Measurements from ENCODE around the gene DDRGK1.

DDRGK1 gene

DNA sequence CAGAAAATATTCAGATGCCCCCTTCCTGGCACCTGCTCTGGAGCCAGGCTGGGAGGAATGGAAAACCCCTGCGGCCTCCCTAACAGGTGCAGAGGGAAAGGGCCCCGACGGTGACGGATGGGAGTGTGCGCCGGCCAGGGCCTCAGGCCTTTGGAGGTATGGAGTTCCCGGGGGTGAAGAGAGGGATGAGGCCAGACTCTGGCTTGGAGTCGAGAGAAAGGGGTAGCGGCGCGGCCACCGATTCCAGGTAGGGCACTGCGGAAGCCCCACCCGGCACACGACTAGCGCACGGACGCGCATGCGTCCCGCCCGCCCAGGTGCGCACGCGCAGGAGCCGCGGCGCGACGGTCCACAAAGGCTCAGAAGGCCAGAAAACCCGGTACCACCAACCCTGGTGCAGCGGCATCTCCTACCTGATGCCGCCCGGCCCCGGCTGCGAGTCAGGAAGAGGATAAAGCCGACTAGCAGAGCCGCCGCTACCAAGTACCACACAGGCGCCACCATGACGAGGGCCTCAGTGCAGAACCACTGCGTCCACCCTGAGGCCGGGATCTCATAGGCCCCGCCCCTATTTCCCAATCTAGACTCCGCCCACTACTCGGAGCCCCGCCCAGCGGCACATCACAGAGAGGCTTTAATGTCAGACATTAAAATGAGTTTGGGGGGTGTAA, at the start of gene DDRGK1:
DDRGK1 (minus strand) TSS at position 559 of the 671 bp plus-strand sequence; CDS start at position 504, 55 bp downstream.
- DNase-seq = peak; percentile 86

DNA sequence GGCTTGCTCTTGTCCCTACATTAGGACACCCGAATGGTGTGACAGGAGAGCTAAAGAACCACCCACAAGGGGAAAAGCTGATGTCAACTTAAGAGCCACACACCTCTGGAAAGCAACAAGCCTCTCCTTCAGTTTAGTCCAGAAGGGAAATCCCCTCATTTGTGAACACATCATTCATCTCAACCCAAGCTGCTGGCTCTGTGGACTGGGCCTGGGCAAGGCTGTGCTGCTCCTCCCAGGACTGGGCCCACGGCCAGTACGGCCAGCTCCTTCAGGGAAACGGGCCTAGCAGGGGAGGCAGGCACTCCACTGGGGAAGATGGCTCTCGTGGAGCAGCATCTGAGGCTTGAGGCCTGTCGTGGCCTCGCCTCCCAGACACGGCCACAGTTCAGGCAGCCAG, 47.3 kb upstream of the DDRGK1 start:
- no peak for DNase-seq

DNA sequence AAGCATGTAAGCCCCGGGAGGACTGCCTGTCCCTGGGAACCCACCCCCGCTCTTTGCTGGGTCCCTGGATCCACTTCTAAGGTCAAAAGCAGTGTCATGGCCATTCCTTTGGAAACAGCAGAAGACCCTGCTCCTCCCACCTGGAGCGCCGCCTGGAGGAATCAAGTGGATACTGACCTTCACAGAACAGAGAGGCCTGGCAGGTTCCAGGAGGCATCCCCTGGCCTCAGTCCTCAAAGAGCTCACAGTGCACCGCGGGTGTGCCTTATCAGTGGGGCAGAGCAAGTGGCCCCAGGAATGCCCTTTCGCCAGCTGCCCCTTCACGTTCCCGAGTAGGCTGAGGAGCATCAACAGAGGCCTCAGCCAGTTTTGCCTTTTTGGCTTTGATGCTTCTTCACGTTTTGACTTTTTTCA, 45.6 kb upstream of the DDRGK1 start:
- DNase-seq = no peak

DNA sequence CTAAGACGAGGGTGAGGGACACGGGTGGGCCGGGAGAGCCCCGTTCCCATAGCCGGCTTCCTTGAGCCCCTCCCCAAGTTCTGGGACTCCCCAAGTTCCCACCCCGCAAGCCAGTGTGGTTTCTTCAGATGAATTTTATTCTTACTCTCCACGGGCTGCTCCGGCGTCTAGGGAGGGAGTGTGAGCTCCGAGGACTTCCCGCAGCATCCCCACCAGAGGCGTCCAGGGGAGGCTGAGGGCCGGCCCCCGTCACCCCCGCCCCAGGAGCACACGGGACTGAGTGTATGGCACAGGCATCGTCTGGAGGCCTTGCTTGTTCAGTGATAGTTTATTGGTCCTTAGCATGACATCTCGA, 44.5 kb upstream of the DDRGK1 start:
- DNase-seq = no peak

DNA sequence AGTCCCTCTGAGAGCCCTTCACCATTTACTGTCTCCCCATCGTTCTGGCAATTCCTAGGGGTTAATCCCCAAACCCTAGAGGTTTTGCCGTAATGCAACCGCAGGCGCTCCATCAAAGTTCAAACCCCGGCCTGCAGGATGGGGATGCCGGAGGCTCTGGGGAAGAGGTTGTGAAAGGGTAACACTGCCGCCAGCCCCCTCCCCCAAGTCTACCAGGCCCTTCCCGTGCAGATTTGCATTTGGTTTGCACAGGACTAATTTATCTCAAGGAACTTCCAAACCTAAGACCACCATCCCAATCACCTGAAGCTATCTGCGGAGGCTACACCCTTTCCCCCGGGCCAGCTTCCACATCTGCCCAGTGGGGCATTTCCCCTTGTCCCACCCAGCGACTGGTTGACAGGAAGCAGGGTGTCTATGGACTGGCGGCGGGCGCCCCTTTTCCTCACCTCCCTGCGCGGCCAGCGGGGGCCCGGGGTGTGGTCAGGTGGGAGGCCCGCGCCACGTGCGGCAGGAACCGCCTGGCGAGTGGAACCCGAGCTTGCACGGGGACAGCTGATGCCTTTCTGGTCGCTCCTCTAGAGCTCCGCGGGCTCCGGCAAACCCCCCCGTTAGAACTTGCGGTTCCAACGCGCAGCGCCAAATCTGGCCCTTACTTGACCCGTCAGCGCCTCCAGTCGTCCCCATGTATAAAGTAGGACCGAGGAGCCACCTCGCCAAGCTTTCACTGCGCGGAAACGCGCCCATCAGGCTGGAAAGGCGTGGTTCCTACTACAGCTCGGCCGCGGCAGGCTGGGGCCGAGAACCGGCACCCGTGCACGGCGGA, 43.9 kb upstream of the DDRGK1 start:
- no peak for DNase-seq

DNA sequence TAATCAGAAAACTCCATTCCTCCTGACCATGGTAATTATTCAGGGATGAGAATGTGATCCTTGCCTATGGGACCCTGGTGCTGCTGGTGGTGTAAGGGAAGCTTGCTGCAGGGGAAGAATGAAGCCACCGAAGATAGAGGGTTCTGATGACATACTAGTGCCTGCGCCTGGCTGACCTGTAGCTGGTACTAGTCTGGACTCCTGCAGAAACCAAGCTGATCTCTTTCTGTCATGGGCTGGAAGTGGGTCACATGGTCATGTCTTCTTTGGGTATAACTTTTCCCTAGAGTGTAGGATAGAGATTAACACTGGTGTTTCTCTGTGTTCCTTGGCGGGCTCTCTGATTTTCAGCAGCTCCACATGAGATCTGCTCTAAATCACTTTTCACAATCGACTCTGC, 43.2 kb upstream of the DDRGK1 start:
- DNase-seq = no peak

DNA sequence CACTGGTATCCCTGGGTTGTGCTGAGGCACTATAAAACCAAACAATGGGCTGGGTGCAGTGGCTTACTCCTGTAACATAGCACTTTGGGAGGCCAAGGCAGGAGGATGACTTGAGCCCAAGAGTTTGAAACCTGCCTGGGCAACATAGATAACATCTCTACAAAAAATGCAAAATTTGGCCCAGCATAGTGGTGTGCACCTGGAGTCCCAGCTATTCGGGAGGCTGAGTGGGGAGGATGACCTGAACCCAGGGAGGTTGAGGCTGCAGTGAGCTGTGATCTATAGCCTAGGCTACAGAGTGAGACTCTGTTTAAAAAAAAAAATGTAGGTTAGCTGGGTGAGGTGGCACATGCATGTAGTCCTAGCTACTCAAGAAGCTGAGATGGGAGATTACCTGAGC, 42.2 kb upstream of the DDRGK1 start:
- DNase-seq = no peak

DNA sequence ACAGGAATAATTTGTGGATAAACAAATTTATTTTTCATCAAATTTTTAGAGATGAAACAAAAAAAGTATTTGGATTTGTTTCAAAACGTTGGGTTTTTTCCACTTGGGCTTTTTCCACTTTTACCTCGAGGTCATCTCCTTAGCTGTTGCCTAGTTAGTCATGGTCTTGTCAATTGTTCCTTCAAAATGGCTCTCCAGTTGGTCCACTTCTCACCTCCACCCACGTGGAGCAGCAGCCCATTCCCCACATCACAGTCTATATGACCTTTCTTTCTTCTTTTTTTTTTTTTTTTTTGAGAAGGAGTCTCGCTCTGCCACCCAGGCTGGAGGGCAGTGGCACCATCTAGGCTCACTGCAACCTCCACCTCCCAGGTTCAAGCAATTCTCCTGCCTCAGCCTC, 41.2 kb upstream of the DDRGK1 start:
- no peak for DNase-seq

DNA sequence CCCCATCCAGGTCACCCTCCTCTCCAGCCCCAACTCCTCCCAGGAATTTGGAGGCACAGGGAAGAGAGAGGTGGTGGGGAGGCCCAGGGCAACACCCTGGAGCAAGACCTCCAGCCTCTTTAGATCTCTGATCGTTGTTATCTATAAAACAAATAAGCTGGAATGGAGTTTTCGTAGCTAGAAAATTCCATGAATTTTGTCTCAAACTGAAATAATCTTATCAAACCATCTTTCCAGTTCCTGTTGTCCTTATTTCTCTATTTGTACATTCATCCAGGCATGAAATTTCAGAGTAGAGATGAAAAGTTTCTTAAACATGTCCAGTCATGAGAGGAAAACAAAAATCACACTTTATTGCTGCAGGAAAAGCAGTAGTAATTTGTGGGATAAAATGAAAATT, 40.7 kb upstream of the DDRGK1 start:
- DNase-seq = no peak

DNA sequence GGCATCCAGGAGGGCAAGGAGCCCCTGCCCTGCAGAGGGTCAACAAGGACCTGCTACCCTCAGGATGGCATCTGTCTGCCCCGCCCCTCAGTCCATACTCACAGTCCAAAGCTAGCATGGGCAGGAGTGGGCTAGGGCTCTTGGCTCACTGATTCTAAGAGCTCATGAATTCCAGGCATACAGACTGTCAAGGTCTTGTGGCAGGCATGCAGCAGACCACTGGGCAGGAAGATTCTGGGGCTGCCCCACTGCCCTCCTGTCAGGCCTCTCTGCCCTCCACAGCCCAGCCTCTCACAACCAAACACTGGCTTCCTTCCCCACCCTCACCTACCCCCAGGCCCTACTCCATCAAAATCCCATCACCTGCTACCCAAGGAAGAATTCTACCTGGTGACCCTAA, 40.1 kb upstream of the DDRGK1 start:
- DNase-seq = no peak

DNA sequence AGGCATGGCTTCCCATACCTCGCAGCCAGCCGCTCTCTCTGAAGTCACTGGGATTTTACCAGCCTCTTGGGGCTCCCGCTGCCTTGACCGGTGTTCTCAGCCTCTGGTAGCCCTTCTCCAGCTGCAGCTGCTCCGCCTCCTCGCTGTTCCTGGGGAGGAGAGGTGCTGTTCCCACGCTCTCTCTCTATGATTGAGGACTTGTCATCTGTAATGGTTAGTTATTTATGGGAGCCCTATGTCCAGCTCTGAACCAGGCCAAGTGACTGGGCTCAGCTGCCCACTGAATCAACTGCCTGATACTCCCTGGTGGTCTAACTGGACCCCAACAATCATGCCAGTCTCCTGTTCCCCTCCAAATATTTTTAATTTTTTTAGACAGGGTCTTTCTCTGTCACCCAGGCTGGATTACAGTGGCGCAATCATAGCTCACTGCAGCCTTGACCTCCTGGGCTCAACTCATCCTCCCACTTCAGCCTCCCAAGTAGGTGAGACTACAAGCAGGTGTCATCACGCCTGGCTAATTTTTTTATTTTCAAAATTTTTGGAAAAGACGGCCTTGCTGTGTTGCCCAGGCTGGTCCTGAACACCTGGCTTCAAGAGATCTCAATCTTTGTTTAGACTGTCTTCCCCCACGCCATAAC, 39.4 kb upstream of the DDRGK1 start:
- DNase-seq = no peak

DNA sequence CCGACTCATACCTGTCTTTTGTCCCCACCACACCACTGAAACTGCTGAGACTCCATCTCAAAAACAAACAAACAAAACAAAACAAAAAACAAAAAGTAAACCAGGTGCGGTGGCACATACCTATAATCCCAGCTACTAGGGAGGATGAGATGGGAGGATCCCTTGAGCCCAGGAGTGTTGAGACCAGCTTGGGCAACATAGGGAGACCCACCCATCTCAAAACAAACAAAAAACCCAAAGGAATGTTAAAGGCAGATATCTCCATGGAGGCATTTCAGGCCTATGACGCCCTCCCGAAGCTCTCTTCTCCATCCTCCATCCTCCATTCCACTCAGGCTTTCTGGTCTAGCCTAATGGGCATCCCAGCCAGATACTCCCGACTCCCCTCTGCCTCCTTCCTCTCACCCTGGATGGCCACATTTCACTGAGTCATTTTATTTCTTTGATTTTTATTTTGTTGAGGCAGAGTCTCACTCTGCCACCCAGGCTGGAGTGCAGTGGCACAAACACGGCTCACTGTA, 37.8 kb upstream of the DDRGK1 start:
- no peak for DNase-seq

DNA sequence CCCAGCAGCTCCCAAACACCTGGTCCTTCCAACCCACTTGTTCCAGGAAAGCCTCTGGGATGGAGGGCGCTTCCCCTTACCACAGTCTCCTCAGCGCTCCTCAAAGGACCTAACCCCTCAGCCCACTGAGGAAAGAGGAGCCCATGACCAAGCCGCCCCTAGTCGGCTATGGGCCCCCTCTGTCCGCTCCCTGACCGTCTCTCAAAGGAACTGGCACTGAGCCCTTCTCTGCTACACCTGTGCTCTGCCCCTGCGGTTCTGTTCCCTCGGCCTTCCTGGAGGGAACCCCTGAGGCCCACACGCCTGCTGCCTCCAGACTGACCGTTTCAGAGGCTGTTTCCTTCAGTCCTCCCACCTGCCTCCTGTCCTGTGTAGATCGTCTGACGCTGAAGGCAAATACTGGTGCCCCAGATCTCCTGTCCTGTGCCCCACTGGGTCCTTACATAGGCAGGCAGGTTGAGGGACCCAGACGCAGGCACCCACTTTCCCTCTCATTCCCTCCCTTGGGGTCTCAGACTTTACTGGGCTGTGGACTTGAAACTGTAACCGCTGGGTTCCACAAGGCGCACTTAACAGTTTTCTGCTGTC, 36.4 kb upstream of the DDRGK1 start:
- DNase-seq = no peak

DNA sequence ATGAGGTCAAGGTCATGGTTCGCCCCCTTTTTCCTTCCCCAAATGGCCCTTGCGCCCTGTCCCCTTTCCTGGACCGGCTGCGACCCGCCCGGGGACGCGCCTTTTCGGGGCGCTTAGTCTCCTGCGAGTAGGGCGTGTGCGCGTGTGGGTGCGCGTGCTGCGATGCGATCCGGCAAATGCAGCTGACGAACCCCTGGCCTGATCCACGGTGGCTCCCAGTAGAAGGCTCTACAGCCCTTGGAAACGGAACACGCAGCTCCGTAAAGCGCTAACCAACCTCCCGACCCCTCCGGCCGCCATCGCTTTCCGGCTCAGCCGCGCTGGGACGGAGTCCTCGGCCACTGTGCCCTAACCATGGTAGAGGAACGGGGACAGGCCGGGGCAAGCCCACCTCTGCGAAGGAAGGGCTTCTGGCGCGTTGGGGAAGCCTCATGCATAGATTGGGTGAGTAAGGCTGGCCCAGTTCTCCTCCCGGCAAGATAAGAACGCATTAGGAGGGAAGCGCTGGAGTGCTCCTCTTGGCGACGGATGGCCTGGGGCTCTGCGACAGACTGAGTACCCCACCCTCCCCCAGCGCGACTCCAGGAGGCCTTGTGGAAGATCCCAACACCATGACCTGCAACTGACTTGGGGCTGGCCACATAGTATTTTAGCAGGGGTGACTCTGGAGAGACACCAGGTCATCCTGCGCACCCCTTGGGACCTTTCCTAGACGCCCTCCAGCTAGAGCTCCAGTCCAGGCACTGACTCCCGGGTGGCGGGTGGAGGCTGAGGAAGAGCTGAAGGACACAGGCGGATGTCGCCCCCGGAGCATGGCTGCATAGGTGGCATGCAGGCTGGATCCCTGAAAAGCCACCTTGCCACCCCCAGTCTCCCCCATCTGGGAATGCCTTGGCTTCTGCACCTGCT, 35.6 kb upstream of the DDRGK1 start:
- DNase-seq = no peak

DNA sequence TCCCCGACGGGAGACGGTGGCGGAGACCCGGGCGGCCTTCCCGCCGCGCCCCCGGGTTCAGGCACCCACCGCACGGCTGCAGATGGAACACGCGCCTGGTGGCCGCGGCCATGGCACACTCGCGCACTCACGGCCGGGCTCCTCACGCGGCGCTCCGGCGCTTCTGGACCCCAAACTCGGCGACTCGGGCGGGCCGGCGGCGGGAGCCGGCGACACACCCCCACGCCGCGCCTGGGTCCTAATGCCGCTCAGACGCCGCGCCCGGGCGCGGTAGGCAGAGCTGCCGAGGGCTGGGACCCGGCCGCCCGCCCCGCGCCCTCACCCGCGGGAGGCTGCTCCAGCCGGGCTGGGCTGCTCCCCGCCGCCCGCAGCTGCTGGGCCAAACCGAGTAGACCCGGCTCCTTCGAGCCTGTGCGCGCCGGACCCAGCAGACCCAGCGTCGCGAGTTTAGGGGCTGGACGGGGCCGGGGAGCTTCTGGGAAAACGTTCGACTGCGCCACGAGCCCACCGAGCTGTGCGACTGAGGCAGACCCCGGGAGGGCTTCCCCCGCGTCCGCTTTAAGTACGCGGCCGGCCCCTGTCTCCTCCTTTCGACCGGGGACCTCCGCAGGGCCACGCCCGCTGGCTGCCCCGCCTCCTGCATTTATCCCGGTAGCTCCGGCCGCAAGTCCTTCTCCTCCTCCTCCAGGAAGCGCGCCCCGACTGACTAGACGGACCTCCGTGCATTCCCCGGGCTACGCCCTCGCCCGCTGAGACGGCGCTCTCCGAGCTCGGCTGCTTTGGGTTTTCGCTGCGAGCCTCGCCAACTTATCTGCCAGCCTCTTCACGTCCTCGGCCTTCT, 34.8 kb upstream of the DDRGK1 start, which contains the start of gene SLC4A11:
SLC4A11 (minus strand) TSS at position 165 of the 841 bp plus-strand sequence; CDS start at position 112, 53 bp downstream.
- DNase-seq = peak; percentile 24

DNA sequence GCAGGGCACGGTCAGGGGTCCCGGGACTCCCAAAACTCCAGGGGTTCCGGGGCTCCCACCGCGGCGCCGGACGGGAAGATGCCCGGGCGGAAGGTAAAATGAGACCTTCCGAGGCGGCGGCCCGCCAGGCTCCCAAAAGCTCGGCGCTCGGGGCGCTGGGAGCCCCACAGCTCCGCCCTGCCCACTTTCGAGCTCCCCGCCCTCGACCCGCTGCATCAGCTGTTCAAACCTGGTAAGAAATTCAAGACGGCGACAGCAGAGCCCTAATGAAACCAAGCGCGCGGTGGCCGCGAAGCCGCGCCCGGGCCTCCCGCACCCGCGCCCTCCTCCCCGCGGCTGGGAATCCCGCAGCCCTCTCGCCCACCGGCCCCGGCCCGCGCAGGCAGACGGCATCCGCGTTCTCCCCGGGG, 34.1 kb upstream of the DDRGK1 start:
- DNase-seq = peak; percentile 28

DNA sequence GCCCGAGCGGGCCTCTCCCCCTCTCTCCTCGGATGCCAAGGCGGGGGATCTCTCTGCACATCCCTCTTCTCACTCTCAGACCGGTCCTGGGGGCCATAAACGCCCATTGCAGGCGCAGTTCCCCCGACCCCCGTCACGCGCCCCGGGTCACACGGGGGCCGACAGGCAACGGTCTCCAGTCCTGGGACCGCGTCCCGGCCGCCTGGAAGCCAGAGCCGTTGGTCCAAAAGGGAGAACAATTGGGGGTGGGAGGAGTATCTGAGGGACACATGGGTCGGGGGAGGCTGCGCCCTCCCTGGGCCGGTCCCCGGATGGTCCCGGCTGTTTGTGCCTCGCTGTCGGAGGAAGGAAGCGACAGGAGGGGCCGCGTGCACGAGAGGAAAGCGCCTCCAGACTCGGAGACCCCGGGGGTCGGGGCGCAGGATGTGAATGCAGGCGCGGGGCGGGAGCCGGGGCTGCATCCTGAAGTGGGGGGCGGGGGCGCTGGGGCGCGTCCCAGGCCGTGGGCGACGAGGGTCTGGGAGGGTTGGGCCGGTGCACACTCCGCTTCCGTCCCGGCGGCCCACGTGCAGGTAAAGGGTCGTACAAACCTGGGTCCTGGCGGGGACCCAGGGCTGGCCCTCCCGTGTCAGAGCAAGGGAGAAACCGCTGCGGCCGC, 33.6 kb upstream of the DDRGK1 start:
- DNase-seq = no peak

DNA sequence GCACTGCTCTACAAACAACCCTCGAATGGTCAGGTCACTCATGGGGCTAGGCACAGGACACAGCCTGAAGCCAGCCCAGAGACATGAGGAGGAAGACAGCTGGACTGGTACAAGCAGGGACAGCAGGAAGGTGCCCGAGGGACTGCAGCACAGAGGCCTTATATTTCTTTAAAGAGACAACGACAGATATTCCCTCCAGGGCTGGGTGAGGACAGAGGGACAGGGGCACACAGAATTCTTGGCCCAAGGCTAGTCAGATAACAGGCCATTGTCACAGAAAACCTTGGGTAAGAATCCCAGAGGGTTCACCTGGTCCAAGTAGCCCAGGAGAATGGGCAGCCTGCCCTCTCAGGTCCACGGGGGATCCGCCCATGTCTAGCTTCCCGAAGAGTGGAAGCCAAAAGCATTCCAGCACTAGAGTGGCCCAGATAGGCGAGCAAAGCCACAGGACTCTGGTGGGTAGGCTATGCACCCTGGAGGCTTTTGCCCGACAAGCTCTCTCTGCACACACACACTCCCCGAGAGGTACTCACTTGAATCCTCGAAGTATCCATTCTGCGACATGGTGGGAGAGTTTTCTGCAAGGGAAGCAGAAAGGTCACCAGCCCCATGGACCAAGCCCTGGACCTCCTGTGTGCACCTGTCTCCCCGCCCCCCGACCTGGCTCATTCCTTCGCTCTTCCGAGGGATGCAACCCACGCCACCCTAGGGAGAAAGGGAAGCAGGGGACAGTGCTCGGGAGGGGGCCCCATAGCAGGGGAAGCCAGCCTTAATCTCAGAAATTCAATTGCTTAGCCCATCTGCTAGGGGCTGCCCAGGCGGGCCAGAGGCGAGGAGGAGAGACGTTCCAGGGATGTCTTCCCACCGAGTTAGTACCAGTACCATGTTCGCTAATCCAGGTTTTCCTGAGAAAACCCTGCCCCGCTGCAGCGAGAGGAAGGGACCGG, 32.8 kb upstream of the DDRGK1 start:
- DNase-seq = no peak

DNA sequence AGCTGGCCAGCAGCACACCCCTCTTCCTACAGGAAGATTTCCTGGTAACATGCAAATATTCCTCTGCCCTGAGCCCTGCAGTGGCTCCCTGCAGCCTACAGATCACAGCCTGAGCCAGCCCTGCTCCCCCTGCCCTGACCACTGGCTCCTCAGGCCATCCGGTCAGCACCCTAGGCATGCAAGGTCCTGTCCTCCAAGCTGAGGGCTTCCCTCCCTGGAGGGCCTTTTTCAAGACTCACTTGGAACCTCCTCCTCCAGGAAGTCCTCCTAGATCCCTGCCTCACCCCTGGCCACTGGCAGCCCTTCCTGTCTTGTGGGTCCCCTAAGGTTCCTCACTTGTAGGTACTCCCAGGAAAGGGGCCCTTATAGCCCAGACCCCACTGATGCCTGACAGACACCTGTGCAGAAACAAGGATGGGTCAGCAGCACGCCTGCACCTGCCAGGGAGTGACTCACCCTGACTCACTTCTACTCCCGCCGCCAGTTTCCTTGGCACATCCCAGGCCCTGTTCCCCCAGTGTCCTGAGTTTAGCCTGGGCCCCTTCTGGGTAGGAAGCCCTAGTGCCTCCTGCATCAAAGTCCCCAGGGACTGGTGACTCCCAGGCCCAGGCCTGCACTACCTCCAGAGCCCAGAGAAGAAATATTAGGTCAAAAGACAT, 31.3 kb upstream of the DDRGK1 start:
- DNase-seq = no peak
